ENCODE results near the gene TRIM6.

DNA sequence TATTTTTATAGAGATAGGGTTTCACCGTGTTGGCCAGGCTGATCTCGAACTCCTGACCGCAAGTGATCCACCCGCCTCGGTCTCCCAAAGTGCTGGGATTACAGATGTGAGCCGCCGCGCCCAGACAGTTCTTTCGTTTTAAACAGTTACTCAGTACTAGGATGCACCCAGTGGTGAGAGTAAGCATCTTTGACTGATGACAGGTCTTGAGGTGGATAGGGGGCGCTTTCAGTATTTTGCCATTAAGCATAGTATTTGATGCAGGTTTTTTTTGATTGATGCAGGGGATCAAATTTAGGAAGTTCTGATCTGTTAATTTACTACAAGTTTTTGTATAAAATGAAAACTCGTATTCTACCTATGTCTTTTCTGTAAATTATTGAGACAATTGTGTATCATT, 15.2 kb downstream of the TRIM6 start:
- TF ChIP-seq POLR2A (IDR thresholded peaks at IDR 0.05; ENCODE audit: low read depth, low read length) (no peak), TAF1 (IDR thresholded peaks at IDR 0.05; ENCODE audit: borderline replicate concordance, low read depth, low read length) (no peak), POLR2AphosphoS5 (IDR thresholded peaks at IDR 0.05; ENCODE audit: low read depth, low read length) (no peak)
